Measurements from ENCODE around the gene CFAP251. TPM values are rescaled to one million over a fixed set of nuclear protein-coding genes. Genes with fewer than 3 reads are reported as not detected.
A peak's percentile ranks its signal among the peaks of the same experiment; 100 is the strongest.

Gene CFAP251
- total RNA-seq, 4 donors from 2014 or later: 2.3 to 4.4 (median 2.6) TPM

GRCh38 chr12:122020795-122021192, 102.4 kb downstream of the CFAP251 start:
- 60% methylated on average over 12 of the region's 16 CpGs for WGBS
- H3K9me3 ChIP-seq: no peaks in the 10 kb centered on the region
- no peaks in the 10 kb centered on the region for H3K36me3 ChIP-seq
- H3K27ac ChIP-seq: no peak overlapping the region
- no peaks in the 10 kb centered on the region for H3K27me3 ChIP-seq
- TF ChIP-seq CTCF (IDR thresholded peaks at IDR 0.05) (no peak), EP300 (IDR thresholded peaks at IDR 0.05) (no peak), POLR2A (IDR thresholded peaks at IDR 0.05) (no peak), POLR2AphosphoS5 (IDR thresholded peaks at IDR 0.05) (no peak)
- DNase-seq (ENCODE audit: low spot score in 2 of 2): no peak
- peak overlapping the region; percentile 64 for H3K4me3 ChIP-seq
- peaks cover 32% of the 10 kb centered on the region for H3K4me1 ChIP-seq

- Histone ChIP-seq H3K9me3 (no peaks in the 10 kb centered on the region), H3K4me1 (peaks cover 32% of the 10 kb centered on the region), H3K27ac (peak overlapping the region; percentile 80), H3K4me3 (peak overlapping the region; percentile 64), H3K27me3 (no peaks in the 10 kb centered on the region), H3K36me3 (no peaks in the 10 kb centered on the region)
- 2% methylated on average over 21 of the region's 57 CpGs for WGBS
- DNase-seq (ENCODE audit: low spot score in 2 of 2): no peak
- TF ChIP-seq POLR2A (IDR thresholded peaks at IDR 0.05) (no peak), CTCF (IDR thresholded peaks at IDR 0.05) (no peak)
Measured at GRCh38 chr12:122021193-122021821, 102.9 kb downstream of the CFAP251 start.

- H3K9me3 ChIP-seq: no peaks in the 10 kb centered on the region
- DNase-seq (ENCODE audit: low spot score in 2 of 2): no peak
- H3K4me3 ChIP-seq: peak within 1 kb of the TSS; percentile 64
- no peaks in the 10 kb centered on the region for H3K36me3 ChIP-seq
- no peaks in the 10 kb centered on the region for H3K27me3 ChIP-seq
- peak within 1 kb of the TSS; percentile 83 for H3K27ac ChIP-seq
- 0% methylated on average over 11 of the region's 83 CpGs for WGBS
- peaks cover 38% of the 10 kb centered on the region for H3K4me1 ChIP-seq
- TF ChIP-seq CTCF (IDR thresholded peaks at IDR 0.05) (no peak), POLR2A (IDR thresholded peaks at IDR 0.05) (no peak), EP300 (IDR thresholded peaks at IDR 0.05) (no peak), POLR2AphosphoS5 (IDR thresholded peaks at IDR 0.05) (no peak)
Measured at GRCh38 chr12:122021822-122022392, 103.5 kb downstream of the CFAP251 start, which contains the start of gene BCL7A. Gene BCL7A (plus strand): TSS chr12:122021884. CDS start chr12:122022092, 208 bp downstream.

GRCh38 chr12:122022393-122023338, 104.3 kb downstream of the CFAP251 start:
- TF ChIP-seq CTCF (IDR thresholded peaks at IDR 0.05) (no peak), EP300 (IDR thresholded peaks at IDR 0.05) (no peak), POLR2A (IDR thresholded peaks at IDR 0.05) (no peak), POLR2AphosphoS5 (IDR thresholded peaks at IDR 0.05) (no peak)
- peak overlapping the region; percentile 64 for H3K4me3 ChIP-seq
- H3K27me3 ChIP-seq: no peaks in the 10 kb centered on the region
- no peak for DNase-seq (ENCODE audit: low spot score in 2 of 2)
- no peaks in the 10 kb centered on the region for H3K9me3 ChIP-seq
- no peaks in the 10 kb centered on the region for H3K36me3 ChIP-seq
- peaks cover 43% of the 10 kb centered on the region for H3K4me1 ChIP-seq
- WGBS: 0% methylated on average over 10 of the region's 124 CpGs
- peak overlapping the region; percentile 83 for H3K27ac ChIP-seq

All from suprapubic skin (tissue), 4 donors.